OCI-LY1 (cell line): Measurements from ENCODE around the gene LAMC3.

Experiments
- CTCF ChIP-seq: fragments of 200-600 bp; sonication (generic), shearing (Covaris generic); IDR thresholded peaks from 2 replicates; pipeline ENCODE4 v1.5.1; 2017; ENCODE audit warnings: mild to moderate bottlenecking, antibody characterized with exemption, low read length, moderate library complexity, mixed read lengths
- EZH2 ChIP-seq: fragments of 200-600 bp; sonication (generic), shearing (Covaris generic); IDR thresholded peaks from 2 replicates; pipeline ENCODE4 v1.8.0; 2017; ENCODE audit warnings: borderline replicate concordance, mixed run types, mild to moderate bottlenecking, antibody characterized with exemption, low read length, moderate library complexity, mixed read lengths

DNA sequence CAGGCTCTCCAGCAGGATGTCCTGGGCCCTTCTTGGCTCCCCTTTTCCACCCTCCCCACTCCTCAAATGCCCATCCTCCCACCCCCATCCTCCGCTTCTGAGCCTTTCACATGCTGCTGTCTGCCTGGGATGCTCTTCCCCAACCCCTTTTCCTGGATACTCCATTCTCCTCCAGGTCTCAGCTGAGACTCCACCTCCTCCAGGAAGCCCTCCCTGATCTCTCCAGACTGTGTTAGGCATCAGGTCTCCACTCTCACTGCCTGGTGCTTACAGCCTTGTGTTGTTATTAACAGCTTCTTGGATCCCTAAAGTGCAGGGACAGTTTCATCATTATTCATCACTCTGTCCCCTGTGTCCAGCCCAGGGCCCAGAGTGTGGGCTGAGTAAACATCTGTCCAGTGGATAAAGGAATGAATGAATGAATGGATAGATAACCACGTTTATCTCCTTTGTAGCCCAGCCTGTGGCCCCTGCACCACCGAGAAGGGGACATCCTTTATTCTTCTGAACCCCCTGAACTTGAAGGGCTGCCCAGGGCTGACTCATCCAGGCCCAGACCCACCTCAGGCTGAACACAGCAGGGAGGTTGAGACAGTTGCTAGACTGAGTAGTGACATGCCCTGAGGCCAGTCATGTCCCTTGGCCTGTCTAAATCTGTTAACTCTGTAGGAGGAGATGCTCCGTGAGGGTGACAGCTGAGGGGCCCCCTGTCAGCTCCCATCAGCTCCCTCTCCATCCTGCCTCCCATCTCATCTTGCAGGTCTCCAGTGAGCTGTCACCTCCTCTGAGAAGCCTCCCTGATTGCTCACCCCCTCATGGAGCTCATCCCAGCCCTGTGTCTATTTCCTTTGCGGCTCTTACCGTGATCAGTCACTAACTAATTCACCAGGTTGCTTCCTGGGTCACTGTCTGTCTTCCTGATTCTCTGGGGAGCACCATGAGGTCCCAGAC lies 14.6 kb upstream of the LAMC3 start:
- TF ChIP-seq CTCF (no peak), EZH2 (no peak)
